ENCODE measurements around the gene JAKMIP3. TPM values are rescaled to one million over a fixed set of nuclear protein-coding genes. Genes with fewer than 3 reads are reported as not detected.

Gene JAKMIP3
- 0.24 and 0.51 TPM in 2 replicates for total RNA-seq (2014; rRNA removed; shearing (Covaris generic))

- DNase-seq (ENCODE audit: low read depth), result peak; percentile 84
Observed at GRCh38 chr10:132065491-132066105, at the start of gene JAKMIP3. JAKMIP3 (plus strand) TSS chr10:132065946; CDS start chr10:132104809, 38,863 bp downstream.

- DNase-seq (ENCODE audit: low read depth), result no peak
Observed at GRCh38 chr10:132016514-132016913, 49.2 kb upstream of the JAKMIP3 start.

- no peak for DNase-seq (ENCODE audit: low read depth)
Observed at GRCh38 chr10:132018446-132018845, 47.3 kb upstream of the JAKMIP3 start.

- no peak for DNase-seq (ENCODE audit: low read depth)
Observed at GRCh38 chr10:132019366-132019765, 46.4 kb upstream of the JAKMIP3 start.

GRCh38 chr10:132020456-132020855, 45.3 kb upstream of the JAKMIP3 start:
- DNase-seq (ENCODE audit: low read depth), result no peak

- no peak for DNase-seq (ENCODE audit: low read depth)
Observed at GRCh38 chr10:132021046-132021445, 44.7 kb upstream of the JAKMIP3 start.

GRCh38 chr10:132021504-132022143, 44.1 kb upstream of the JAKMIP3 start:
- DNase-seq (ENCODE audit: low read depth), result no peak

GRCh38 chr10:132022241-132022640, 43.5 kb upstream of the JAKMIP3 start:
- DNase-seq (ENCODE audit: low read depth), result no peak

GRCh38 chr10:132023092-132023811, 42.5 kb upstream of the JAKMIP3 start:
- peak; percentile 83 for DNase-seq (ENCODE audit: low read depth)

- DNase-seq (ENCODE audit: low read depth), result peak; percentile 69
Observed at GRCh38 chr10:132027423-132027983, 38.2 kb upstream of the JAKMIP3 start.

GRCh38 chr10:132028706-132029105, 37.0 kb upstream of the JAKMIP3 start:
- no peak for DNase-seq (ENCODE audit: low read depth)

- DNase-seq (ENCODE audit: low read depth), result no peak
Observed at GRCh38 chr10:132030898-132031463, 34.8 kb upstream of the JAKMIP3 start.

GRCh38 chr10:132033632-132034031, 32.1 kb upstream of the JAKMIP3 start:
- DNase-seq (ENCODE audit: low read depth), result no peak

- DNase-seq (ENCODE audit: low read depth), result no peak
Observed at GRCh38 chr10:132035476-132035875, 30.3 kb upstream of the JAKMIP3 start.

GRCh38 chr10:132036153-132036886, 29.4 kb upstream of the JAKMIP3 start:
- DNase-seq (ENCODE audit: low read depth), result peak; percentile 36

GRCh38 chr10:132036887-132037675, 28.7 kb upstream of the JAKMIP3 start:
- no peak for DNase-seq (ENCODE audit: low read depth)

GRCh38 chr10:132037676-132037975, 28.1 kb upstream of the JAKMIP3 start:
- DNase-seq (ENCODE audit: low read depth), result no peak

GRCh38 chr10:132039371-132039770, 26.4 kb upstream of the JAKMIP3 start:
- no peak for DNase-seq (ENCODE audit: low read depth)

GRCh38 chr10:132040046-132040445, 25.7 kb upstream of the JAKMIP3 start:
- no peak for DNase-seq (ENCODE audit: low read depth)

- no peak for DNase-seq (ENCODE audit: low read depth)
Observed at GRCh38 chr10:132041340-132041739, 24.4 kb upstream of the JAKMIP3 start.
